H7 (cell line): ENCODE data around the gene KCNQ1. TPM values are rescaled to one million over a fixed set of nuclear protein-coding genes. Genes with fewer than 3 reads are reported as not detected.

Experiments
- DNase-seq: peaks from one replicate; pipeline ENCODE4 v3.0.0; 2012
- H3K27me3 ChIP-seq: 2 replicates; pipeline ENCODE4 v1.6.0; 2011; ENCODE audit warnings: mild to moderate bottlenecking, low read length; ENCODE audit not compliant: control insufficient read depth, insufficient read depth
- H3K36me3 ChIP-seq: replicated peaks from 2 replicates; pipeline ENCODE4 v1.5.1; 2011; ENCODE audit warnings: low read length; ENCODE audit not compliant: control insufficient read depth, insufficient read depth
- H3K4me3 ChIP-seq: 2 replicates; pipeline ENCODE4 v1.5.1; 2011; ENCODE audit warnings: low read depth, mild to moderate bottlenecking, control low read depth, low read length, moderate library complexity; ENCODE audit not compliant: insufficient read depth
- total RNA-seq: library from RNA; depleted of rRNA; stranded (reverse); fragments of >200 nt; shearing (Covaris generic); gene quantifications from 2 replicates; pipeline ENCODE4 v1.2.3, GENCODE V29; 2014

KCNQ1 gene
- total RNA-seq, 1 experiment from 2014 or later, result 0.48 TPM

DNA sequence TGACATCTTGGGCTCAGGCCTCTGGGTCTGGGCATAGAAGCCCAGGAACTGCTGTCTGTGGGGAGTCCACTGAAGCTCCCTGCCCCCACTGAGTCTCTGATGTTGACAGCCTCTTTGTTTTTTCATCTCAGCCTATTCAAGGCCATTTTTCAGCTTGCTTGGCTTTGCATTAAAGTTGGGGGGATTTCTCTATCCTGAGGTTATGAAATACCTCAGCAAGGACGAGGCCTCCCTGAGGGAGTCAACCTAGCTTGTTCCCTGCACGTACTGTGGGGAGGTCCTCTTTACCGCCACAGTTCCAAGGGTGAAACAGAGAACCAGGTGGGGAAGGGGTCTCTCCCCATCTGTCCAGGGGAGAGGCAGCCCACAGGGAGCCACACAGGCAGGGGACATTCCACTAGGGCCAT, 246.6 kb downstream of the KCNQ1 start:
- peaks cover 1% of the 10 kb centered on the region; the same call in 1 of the 2 replicates for H3K27me3 ChIP-seq
- H3K36me3 ChIP-seq, result no peaks in the 10 kb centered on the region
- no peak overlapping the region for H3K4me3 ChIP-seq
- DNase-seq, result no peak

DNA sequence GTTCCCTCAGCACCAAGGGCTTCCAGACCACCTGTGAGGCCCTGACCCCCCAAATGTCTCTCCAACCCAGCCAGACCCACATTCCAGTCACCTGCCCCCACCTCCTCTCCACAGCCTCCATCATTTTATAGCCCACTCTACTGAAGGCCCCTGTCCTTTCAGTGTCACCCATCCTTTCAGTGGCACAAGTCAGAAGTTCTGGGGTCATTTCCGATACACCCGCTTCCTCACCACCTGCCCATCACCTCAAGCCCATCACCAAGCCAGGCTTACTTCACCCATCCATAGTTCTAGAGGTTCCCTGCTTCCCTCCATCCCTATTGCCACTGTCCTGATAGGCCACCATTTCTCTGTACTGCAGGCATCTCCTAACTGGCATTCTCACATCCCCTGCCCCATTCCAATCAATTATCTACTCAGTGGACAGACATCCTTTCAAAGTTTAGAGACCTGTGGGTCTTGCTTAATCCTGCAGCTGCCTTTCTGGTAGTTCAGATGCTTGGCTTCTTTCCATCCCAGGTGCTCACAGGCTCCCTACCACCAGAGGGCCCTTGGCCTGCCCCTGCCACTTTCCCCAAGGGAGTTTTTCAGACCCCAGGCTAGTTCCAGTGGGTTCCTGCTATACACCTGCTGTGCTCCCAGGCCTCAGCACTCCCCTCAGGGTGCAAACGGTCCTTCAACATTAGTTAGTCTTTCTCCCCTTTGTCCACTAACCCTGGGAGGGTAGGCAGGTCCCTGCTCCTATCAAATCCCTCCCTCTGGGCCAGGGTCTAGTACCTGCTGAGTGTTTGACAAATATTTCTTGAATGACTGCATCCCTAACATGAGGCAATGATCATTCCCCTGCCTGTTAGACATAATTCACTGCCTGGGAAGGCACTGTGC, 247.4 kb downstream of the KCNQ1 start:
- DNase-seq, result peak; percentile 78
- Histone ChIP-seq H3K36me3 (no peaks in the 10 kb centered on the region), H3K27me3 (peaks cover 1% of the 10 kb centered on the region; the same call in 1 of the 2 replicates), H3K4me3 (no peak overlapping the region)

DNA sequence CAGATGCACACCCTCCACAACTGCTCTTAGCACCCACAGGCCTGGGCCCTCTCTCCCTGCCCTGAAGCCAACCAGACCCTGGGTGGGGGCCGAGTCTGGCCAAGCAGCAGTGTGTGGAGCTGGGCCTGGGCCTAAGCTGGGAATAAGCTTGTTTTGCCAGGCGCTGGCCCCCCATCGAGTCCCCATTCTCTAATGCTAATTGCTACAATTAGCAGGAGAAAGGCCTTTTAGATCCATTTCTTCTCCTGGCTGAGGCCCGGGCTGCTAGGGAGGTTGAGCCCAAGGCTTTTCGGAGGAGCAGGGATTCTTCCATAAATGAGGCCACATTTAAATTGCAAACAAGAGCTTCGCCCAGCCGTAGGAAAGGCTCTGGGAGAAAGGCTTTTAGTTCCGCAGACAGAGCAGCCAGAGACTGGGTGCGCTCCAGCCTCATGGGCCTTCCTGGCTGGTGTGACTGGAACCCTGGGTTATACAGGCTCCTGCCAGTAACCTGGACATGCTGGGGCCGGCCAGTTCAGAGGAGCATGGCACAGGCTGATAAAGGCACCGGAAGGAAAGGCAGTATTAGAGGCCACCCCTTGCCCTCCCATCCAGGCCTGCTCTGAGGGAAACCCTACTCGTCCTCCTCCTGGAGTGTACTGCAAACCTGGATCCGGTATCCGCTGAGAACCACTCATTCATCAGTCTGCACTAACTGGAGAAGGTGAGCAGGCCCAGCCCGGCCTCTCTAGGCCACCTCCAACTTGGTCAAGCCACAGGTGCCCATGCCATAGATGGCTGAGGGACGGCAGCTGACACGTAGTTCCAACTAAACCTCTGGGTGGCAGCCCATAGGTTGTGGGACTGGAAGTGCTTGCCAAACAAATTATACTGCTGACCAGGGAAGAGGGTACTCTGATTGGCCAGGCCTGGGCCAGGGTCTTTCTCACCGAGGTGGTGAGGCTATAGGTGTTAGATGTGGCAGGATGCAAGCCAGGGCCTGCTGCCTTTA, 248.8 kb downstream of the KCNQ1 start:
- H3K4me3 ChIP-seq, result no peak overlapping the region
- DNase-seq, result peak; percentile 89
- H3K27me3 ChIP-seq, result peaks cover 1% of the 10 kb centered on the region; the same call in 1 of the 2 replicates
- no peaks in the 10 kb centered on the region for H3K36me3 ChIP-seq

DNA sequence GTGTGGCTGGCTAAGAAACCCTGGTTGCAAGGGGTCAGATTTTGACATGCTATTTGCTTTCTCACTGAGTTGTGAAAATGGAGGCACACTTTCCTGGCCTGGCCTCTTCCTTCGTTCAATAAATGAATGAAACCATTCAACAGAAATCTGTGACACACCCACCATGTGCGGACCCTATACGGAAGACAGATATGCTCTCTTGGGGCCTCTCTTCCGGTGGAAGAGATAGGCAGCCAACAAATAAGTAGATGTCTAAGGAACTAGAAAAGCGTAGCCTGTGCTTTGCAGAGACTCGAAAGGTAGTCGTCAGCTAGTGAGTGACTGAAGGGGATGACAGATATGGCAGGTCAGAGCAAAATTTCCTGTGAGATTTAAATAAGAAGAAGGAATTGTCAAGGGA, 249.7 kb downstream of the KCNQ1 start:
- no peak for DNase-seq
- no peak overlapping the region for H3K4me3 ChIP-seq
- H3K27me3 ChIP-seq, result peaks cover 1% of the 10 kb centered on the region; the same call in 1 of the 2 replicates
- no peaks in the 10 kb centered on the region for H3K36me3 ChIP-seq

DNA sequence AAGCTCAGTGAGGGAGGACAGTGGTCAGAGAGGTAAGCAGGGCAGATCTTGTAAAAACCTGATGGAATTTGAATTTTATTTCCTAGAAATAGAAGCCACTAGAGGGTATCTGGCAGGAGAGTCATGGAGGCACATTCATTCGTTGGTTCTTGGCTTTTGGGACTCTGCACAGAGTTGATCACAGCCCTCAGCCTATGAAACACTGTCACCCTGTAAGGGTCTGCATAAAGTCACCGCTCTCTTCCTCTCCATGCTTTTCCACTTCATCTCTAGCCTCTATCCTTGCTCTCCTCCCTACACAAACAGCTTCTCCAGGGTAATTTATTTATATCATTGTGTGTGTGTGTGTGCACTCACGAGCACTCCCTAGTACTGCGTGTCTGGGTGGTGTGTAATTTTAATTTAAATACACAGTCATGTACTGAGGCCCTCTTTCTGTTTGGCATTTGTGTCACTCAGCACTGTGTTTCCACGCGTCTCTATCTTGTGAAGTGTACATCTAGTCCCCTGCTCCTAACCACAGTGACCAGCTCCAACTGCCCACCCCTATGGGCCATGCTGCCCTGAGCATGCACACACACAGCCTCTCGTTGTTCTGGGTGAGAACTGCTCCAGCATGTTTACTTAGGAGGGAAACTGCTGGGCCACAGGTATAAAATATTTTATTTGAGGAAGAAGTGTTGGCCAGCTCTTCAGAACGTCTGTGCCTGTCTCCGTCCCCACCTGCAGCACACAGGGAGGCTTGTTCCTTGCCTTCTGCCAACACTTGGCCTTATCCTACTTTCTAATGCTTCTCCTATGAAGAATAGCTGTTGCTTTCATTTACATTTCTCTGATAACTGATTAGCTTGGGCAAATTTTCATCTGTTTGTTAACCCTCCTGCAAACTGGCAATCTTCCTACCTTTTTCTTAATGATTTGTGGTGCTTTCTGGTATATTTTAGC, 250.5 kb downstream of the KCNQ1 start:
- peaks cover 1% of the 10 kb centered on the region; the same call in 1 of the 2 replicates for H3K27me3 ChIP-seq
- H3K4me3 ChIP-seq, result no peak overlapping the region
- DNase-seq, result no peak
- H3K36me3 ChIP-seq, result no peaks in the 10 kb centered on the region

DNA sequence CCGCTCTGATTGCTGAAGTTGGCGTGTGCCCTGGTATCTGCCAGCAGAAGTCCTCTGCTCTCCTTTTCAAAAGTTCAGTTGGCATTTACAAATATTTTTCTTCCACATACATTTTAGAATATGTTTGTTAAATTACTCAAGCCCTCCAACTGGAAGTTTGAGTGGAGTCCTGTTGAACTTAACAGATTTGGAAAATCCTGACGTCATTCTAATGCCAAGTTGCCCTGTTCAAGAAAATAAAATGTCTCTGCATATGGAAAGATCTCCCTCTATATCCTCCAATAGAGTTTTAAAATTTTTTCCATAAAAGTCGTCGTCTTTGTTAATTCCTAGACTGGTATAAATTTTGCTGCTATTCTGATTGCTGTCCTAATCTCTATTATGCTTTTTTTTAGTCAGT, 251.6 kb downstream of the KCNQ1 start:
- H3K4me3 ChIP-seq, result no peak overlapping the region

DNA sequence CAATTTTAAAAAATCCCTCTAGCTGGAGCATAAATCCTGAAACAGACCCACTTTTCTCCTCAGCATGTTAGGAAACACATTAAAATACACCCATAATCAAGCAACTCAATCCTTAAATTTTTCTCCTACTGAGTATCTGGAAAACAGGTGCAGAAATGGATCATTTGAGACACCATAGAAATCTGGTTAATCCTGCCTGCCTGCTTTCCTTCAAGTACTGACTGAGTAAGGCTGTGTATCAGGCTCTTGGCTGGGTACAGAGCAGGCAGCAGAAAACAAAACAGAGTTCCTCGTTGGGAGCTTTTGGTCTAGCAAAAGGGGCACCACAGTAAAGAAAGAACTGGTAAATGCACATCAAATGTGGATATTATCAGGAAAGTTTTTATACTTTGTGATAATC, 253.1 kb downstream of the KCNQ1 start:
- Histone ChIP-seq H3K27me3 (peaks cover 5% of the 10 kb centered on the region; the same call in 1 of the 2 replicates), H3K36me3 (no peaks in the 10 kb centered on the region), H3K4me3 (peak overlapping the region; percentile 71; the same call in 1 of the 2 replicates)
- DNase-seq, result no peak

More for the DNA sequence above, 251.6 kb downstream of the KCNQ1 start:
- no peaks in the 10 kb centered on the region for H3K36me3 ChIP-seq
- H3K27me3 ChIP-seq, result peaks cover 3% of the 10 kb centered on the region; the same call in 1 of the 2 replicates
- no peak for DNase-seq

DNA sequence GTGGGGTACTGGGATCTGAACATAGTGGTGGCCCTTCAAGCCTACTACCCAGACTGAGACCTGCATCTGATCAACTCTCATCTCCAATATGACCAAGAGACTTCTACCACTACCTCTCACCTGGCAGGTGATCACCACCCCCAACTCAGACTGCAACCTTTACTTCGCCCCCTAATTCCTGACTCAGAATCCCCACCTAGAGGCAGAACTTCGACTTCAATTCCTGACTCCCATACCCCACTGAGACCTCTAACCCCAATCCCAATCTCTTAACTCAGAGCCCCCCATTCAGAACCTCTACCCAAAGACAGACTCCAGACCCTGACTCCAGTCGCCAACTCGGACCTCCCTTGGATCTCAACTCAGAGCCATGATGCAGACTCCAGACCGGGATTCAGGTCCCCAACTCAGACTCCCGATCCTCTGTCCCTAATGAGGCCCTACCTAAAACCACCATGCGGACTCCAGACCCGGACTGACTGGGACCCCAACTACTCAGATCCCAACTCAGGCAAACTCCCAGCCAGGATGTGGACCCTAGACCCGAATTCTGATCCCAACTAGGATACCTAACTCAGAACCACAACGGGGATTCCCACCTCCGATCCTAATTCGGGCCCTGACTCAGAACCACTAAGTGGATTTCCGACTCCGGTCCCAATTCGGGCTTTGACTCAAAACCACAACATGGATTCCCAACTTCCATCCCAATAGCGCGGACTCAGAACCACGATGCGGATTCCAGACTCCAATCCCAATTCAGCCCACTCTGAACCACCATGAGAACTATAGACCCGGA, 253.8 kb downstream of the KCNQ1 start:
- peak overlapping the region; percentile 71 for H3K4me3 ChIP-seq
- DNase-seq, result peak; percentile 70
- no peaks in the 10 kb centered on the region for H3K36me3 ChIP-seq
- H3K27me3 ChIP-seq, result peaks cover 10% of the 10 kb centered on the region

DNA sequence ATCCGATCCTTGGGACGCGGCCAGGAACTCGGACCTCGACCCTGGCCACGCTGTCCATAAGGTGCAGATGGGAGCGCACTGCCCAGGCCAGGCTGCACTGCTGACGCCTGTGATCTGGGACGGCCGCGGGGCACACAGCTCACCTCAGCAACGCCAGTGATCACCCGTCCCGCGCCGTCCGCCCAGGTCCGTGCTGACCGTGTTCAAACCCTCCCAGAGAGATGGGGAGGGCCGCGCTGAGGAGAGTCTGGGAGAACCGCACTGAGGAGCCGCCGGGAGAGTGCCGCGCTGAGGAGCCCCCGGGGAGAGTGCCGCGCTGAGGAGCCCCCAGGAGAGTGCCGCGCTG, 254.3 kb downstream of the KCNQ1 start:
- H3K4me3 ChIP-seq, result peak overlapping the region; percentile 71
- peak; percentile 68 for DNase-seq
- no peaks in the 10 kb centered on the region for H3K36me3 ChIP-seq
- H3K27me3 ChIP-seq, result peaks cover 10% of the 10 kb centered on the region

DNA sequence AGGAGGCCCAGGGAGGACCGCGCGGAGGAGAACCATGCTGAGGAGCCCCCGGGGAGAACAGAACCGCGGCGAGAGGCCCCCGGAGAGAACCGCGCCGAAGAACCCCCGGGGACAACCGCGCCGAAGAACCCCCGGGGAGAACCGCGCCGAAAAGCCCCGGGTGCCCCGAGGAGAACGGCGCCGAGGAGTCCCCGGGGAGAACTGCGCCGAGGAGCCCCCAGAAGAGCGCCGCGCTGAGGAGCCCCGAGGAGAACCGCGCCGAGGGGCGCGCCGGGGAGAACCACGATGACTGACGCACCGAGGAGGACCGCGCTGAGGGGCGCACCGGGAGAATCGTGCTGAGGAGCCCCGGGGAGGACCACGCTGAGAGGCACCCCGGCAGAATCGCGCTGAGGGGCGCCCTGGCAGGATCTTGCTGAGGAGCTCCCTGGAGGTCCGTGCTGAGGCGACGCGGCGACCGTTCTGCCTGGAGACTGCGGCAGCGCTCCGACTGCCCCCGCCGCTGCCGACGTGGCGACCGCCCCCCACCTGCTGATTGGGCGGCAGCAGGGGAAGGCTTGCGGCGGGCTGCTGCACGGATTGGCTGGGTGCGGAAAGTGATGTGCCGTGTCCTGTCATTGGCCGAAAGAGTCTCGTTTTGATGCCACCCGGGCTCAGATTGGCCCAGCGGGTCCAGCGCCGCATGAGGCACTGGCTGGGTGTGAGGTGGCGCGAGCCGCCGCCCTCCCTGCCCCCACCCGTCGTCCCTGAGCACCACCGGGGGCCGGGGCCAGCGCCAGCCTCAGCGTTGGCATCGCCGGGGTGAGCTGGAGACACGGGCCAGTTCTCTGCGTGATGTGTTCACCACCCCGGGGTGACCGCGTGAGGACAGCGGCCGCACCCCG, 255.0 kb downstream of the KCNQ1 start, which contains the start of gene KCNQ1OT1:
Gene KCNQ1OT1 (minus strand): TSS at position 464 of the 884 bp plus-strand sequence.
- peaks cover 13% of the 10 kb centered on the region for H3K27me3 ChIP-seq
- peak; percentile 97 for DNase-seq
- no peaks in the 10 kb centered on the region for H3K36me3 ChIP-seq
- peak within 1 kb of the TSS; percentile 71 for H3K4me3 ChIP-seq

DNA sequence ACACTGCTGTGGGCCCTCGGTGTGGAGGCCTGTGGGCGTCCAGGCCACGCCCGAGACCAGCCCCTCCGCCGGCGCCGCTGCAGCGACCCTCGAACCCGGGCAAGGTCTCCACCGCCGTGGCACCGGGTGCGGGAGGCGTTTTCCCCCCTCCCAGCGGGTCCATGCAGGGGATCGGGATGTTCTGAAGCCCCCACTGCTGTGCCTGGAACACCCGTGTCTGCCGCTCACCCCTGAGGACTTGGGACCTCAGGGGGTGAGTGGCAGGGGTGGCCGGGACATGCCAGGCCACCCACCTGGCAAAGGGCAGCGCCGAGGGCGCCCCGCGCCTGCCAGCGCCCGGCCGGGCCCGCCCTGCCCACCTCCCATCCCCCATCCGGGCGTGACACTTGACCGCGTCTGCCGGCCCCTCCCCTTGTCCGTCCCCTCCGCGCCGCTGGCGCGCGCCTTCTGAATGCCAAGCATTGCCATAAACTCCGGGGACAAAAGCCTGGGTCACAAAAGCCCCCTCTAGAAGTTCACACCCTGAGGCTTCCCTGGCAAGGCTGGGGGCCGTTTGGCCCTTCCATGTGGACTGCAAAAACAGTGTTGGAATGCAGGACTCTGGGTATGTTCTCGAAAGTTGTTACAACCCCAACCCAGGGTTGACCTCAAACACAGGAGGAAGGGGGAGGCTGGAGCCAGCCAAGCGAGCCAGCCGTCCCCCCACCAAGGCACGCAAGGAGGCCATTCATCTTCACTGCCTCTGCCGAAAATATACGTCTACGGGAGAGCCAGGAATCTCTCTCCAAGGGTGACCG, 255.8 kb downstream of the KCNQ1 start:
- Histone ChIP-seq H3K27me3 (peaks cover 16% of the 10 kb centered on the region), H3K4me3 (peak overlapping the region; percentile 50), H3K36me3 (no peaks in the 10 kb centered on the region)
- DNase-seq, result peak; percentile 90

DNA sequence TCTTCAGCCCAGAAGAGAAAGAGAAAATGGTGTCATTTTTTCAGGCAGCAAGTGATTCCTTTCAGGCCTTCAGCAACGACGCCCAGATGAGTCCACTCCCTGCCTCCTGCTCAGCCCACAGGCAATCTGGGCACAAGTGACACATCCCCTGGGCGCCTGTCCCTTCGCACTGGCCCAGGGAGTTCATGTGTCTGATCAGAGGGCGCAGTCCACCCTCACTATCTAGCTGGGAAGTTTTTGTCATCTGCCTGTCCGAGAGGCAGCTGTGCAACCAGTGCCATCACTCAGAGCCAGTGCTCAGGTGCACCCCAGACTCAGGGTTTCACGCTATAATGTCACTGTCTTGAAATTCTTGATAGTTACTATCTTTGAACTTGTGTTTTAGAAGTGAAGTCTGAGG, 256.4 kb downstream of the KCNQ1 start:
- Histone ChIP-seq H3K4me3 (no peak overlapping the region), H3K27me3 (peaks cover 16% of the 10 kb centered on the region), H3K36me3 (no peaks in the 10 kb centered on the region)
- peak; percentile 47 for DNase-seq
